ENCODE results near the gene APOBEC4.
"Not testable (repeated sequence)": the region's sequence is repeated elsewhere in the genome, so short reads cannot be mapped to it uniquely, and the experiment has no call there.

Gene APOBEC4

DNA sequence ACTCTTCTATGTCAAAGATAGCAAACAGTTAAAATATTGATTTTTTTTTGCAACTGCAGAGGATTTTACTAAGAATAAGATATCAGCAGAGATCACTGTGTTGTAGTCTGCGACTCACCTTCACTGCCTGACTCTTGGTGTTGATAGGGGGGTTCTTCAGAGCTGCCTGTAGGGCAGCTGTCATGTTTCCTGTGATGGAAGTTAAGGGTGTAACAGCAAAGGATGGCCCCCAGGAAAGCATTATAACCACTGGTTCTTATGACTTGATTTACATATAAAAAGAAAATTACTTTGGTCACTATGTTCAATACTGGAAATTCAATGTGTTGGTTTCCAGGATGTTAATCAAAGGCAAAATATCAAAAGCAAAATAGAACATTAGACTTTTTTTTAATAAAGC is 20.2 kb downstream of the APOBEC4 start:
- DNase-seq, result peak; percentile 53

DNA sequence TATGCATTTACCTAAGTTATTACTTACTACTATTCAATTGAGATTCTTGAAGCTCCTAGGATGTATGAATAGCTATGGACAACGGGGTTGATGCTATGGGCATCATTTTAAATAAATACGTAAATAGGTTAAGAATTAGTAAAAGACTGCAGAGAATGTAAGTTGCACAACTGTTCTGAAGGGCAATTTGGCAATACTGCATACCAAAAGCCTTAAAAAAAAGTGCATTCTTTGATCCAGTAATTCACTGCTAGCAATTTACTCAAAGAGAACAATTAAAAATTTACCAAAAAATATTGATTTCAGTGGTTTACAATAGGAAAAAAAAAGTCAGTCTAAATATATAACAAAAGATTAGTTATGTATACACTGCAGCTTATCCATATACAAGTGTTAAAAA is 21.0 kb downstream of the APOBEC4 start:
- DNase-seq, result no peak

DNA sequence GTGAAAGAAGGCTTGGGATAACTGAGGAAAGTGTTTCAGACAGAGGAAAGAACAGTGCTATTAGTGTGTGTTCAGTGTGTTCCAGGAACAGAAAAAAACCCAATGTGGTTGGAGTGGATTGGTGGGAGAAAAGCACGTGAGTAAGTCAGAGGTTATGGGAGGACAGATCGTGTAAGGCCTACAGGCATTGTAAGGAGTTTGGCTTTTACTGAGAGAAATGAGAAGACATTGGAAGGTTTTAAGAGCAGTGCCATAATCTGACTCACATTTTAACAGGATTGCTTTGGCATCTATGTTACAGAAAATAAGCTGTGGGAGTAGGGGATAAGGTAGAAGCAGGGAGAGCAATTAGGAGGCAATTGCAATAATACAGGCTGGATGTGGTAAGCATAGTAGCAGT is 22.4 kb downstream of the APOBEC4 start:
- no peak for DNase-seq

DNA sequence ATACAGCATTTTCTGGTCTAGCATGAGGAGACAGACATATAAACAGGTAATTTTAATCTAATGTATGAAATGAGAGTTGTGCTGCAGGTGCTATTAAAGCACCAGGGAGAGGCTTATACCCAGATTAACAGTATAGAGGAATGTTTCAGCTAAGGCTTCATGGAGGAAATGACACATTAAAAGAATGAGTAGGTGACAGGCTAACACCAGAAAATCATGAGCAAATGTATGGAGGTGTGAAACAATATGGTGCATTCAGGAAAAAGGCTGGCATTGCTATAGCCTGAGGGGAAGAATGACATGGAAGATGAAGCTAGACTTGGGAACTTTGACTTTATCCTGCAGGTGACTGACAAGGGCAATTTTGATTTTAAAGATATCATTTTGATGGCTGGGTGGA is 24.6 kb downstream of the APOBEC4 start:
- DNase-seq, result peak; percentile 44

DNA sequence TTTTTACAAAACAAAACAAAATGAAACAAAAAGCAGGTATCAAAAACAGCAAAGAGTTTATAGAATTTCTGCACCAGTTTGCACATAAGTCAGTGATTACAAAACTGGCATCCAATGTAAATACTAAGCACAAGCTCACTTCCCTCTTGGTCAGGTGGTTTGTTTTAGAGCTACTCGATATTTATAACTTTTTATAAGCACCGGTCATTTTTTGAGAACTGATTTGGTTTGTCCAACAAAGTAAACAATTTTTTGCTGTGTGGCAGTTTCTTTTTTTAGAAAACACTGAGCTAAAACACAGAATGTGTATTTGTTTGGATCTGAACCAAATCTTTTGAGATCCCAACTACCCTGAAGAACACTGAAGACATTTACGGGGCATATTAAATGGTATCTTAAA is 26.9 kb downstream of the APOBEC4 start:
- DNase-seq, result not testable (repeated sequence)

DNA sequence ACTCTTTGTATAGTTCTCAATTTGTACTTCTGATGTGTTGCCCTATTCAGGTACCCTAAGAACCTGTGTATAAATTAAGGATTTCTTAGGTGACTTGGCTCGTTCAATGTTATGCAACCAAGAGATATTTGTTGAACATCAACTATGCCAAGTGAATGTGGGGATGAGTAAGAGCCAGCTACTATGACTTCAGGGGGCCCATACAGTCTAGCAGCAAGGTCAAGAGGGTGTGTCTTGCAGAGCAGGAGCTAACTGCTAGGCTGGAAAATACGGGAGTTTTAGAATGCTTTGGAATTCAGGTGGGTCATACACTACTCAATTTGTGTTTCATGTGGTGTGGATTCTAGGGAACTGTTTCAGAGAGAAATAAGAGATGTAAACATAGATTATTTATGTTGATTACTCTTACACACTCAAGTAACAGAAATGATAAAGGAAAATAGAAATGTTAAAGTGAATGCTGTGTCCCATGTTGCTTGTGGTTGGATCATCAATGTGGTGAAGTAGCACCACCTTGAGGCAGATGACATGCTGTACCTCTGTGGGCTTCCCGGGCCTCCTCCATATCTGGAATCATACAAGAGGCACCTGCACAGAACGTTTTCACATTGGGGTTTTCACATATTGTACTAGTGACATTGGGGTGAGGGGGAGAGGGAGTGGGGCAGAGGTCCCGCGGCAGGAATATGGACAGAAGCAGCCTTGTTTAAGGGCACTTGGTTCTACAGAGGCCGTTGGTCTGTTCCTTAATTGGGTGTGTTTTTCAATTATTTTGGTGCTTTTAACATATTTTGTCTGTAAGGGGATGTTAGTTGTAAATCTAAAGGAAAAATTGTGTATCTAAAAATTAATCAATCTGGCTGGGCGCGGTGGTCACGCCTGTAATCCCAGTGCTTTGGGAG is 30.0 kb downstream of the APOBEC4 start:
- peak; percentile 59 for DNase-seq

DNA sequence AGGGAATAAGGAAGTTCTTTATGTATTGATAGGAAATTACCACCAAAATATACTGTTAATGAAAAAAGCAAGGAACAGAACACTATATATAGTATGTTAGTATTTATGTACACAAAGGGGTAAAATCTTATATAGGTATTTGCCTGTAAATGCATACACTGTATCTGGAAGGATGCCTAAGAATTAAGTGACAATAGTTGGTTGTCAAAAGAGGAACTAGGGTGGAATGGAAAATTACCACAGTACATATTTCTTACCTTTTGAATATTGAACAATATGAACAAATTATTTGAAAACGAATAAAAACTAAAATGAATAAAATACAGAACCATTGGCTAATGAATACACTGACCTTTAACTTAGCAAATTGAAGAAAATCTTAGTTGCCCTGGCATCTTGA is 31.1 kb downstream of the APOBEC4 start:
- no peak for DNase-seq

DNA sequence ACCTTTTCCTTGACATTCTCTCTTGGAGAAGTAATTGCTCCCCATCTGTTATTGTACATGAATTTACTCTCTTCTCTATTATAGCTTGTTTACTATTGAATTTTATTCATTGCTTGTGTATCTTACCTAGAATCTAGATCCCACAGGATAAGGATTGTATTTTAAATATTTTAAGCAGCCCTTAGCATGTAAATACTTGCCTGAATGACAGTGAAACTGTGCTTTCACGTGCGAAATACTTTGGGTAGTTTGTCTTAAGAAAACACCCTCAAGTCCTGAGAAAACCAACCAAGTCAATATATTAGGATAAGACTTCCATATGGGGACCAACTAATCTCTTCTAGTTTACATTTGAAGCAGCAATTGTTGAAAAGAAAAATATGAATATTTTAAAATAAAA is 32.8 kb downstream of the APOBEC4 start:
- no peak for DNase-seq

DNA sequence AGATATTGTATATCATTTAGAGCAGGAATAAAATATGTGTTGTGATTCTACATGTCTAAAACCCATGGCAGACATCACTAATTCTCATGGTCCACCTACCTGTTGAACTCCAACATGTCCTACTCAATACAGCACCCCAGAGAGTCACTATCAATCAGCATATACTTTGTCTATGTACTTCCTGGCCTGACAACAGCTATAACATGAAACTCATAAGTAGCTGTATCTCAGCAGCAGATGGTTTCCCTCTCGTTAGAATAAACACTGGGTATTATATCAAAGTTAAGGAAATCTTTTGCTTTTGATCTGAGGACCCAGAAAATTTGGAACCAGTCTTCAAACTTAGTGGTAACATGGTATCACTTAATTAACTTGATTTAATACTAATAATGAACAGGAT is 33.3 kb downstream of the APOBEC4 start:
- no peak for DNase-seq

DNA sequence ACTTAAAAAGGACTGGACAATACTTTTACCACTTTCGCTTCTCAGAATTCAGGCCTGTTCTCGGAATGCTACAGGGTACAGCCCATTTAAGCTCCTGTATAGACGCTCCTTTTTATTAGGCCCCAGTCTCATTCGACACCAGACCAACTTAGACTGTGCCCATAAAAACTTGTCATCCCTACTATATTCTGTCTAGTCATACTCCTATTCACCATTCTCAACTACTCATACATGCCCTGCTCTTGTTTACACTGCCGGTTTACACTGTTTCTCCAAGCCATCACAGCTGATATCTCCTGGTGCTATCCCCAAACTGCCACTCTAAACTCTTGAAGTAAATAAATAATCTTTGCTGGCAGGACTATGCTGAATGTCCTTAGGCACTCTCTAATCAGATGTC is 34.9 kb downstream of the APOBEC4 start:
- DNase-seq, result not testable (repeated sequence)

DNA sequence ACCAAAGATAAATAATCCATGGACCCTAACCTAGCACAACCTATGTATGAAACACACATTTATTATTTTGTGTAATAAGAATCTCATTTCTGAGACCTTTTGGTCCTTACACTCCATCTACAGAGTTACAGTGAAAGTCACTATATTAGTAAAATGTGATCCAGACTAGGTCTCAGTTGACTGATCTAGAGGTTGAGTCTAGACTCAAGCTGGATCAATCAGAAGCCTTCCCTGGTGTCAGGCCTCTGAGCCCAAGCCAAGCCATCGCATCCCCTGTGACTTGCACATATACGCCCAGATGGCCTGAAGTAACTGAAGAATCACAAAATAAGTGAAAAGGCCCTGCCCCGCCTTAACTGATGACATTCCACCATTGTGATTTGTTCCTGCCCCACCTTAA is 40.1 kb downstream of the APOBEC4 start:
- not testable (repeated sequence) for DNase-seq

DNA sequence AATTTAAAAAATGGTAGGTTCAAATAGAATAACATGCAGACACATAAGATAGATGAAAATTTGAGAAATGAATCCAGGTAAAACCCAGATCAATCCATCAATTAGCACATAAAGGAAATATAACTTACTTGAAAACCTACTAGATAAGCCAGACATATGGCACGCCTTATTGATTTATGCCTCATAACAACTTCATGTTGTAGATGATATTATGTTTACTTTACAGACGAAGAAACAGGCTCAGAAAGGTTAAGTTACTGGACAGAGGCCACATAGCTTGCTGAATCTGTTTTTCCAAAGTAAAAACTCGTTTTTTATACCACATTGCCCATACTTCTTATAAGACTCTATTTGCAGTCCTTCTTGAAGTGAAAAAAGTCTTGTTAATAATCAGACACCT is 40.7 kb downstream of the APOBEC4 start:
- DNase-seq, result no peak

DNA sequence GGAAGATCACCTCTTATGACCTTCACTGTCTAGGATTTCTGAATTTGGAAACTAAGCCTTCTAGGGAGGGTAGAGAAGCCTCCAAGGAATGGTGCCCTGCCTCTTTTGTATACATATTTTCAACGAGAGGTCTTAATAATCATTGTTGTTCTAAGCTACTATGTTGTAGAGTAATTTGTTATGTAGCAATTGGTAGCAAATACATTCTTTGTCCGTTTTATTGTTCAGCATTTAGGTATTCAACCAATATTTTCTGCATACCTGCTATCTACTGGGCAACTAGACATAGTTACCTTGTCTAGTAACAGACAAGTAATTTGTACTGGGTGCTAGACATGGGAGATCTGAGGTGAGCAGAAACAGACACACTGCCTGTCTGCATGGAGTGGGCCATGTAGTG is 42.1 kb downstream of the APOBEC4 start:
- no peak for DNase-seq

DNA sequence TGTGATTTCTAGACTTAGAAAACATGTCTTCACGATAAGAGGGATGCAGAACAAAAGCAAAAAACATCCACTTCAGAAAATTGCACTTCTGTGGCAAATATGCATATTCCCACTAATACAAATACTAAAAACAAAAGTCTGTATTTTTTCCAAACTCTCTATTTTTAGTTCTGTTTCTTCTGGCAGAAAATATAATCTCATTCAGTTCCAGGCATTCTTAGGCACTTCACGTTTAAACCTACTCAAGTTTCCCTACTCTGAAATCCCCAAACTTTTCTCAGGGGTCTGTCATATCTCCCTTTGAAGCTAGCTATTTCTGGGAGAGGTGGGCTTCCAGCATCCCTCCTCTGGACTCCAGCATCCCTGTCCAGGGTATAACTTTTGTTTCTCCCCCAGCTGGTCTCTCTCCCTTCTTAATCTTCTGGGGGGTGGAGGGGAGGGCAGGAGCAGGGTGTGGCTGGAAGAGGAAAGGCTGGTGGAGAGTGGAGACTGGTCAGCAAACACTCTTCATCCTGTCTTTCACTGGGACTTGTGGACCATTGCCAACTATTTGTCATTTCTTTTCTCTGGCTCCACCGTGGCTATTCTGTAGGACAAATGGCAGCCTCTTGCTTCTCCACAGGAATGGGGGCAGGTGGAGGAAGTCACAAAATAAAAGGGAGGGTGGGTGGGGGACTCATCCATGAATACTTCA is 43.2 kb downstream of the APOBEC4 start:
- DNase-seq, result no peak

DNA sequence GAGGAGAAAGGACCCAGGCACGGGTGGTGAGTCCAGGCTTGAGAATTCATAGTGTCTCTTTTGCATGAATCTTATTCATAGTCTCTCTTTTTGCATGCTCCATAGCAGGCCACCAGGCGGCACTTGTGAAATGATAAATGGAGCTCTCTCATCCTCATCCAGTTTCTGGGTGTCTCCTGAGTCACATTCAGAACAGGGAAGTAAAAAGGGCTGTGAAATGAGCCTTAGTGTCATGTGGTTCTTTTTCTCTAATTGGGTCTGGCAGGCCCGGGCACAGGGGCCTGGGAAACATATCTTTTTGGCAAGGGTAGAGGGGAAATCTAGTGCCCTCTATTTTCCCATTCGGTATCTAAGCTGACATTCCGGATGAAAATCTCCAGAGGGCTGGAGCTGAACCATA is 43.8 kb downstream of the APOBEC4 start:
- DNase-seq, result no peak

DNA sequence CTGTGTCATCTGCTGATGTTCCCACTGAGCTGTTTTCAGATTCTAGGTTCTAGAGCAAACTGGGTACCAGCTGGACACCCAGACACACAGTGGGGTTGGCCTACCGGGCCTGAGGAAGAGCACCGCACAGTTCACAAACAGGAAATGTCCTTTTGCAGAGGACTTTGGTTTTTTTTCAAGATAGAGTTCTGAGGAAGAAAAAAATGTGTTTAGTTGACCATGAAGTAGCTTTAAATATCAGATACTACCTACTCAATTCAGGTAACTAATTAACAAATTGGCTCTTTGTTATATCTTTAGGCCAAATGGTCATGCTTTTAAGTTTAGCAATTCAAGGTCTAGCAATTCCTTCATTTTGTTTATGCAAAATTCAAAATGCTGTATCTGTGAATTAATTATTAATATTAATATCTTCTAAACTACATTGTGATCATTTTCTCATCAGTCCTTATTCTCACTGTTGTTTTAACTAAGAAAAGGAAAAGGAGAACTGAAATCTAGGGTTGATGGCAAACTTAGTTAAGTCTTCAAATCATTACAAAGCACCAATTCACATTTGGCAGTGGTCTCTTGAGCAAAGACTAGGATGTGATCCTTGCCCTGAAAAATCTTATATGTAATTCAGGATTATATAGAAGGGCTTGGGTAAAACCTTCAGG is 45.7 kb downstream of the APOBEC4 start:
- no peak for DNase-seq

DNA sequence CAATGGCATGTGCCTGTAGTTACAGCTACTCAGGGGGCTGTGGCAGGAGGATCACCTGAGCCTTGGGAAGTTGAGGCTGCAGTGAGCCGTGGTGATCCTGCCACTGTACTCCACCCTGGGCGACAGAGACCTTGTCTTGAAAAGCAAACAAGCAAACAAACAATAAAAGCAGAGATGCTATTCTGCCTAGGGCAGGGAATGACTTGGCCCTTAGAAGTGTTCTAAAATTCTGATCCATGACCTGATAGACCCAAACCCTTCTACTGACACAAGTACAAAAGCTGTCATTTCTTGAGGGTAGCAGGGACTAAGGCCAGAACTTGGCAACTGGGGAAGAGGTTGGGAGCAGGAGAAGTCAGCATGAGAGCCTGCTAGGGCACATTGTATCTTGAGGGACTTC is 47.2 kb downstream of the APOBEC4 start:
- DNase-seq, result no peak

DNA sequence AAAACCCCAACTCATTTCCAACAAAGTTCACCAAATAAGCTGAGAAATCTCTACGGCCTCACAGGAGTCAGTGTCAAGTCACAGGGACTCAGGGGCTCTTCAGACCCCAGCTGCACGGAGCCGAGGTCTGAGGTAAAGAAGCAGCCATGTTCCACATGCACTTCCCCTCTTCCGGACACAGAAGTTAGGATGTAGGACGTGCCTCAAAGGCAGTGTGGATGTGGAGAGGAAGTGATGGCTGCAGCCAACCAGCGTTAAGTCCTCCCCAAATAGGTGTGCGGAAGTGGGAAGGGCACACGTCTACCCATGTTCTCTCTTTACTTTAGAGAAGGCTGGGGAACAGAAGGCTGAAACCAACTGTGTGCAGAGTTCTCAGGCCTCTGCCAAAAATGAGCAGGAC is 48.3 kb downstream of the APOBEC4 start:
- no peak for DNase-seq

DNA sequence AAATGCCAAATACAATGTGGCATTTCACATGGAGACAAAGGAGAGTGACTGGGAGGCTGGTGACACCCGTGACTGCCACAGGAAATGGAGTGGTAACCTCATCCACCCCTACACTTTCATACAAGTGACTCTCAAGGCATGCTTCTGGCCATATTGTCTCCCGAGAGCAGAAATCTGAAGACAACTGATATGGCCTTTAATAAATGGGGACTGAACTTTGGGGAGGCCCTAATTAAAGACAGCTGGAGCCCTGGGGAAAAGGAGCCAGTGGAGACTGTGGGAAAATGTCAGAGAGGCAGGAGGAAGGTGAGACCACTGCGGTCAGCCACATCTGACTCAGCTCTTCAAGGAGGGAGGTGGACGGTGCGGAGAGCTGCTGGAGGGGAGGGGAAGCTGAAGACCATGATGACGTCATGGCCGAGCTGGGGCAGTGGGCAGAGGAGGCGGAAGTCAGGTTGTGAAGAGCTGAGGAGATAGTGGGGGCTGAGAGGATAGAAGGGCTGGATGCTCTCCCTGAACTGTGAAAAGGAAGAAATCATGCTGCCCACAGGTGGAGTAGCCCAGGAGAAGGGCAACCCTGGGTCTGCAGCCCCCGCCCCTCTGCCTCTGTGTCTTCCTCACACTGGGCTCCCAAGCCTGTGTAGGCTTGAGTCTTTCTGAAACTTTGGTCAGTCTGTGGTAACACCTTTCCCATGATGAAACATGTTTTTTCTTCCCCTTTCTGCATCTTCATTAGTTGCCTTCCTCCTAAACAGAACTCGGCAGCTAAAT is 48.9 kb downstream of the APOBEC4 start:
- DNase-seq, result no peak

DNA sequence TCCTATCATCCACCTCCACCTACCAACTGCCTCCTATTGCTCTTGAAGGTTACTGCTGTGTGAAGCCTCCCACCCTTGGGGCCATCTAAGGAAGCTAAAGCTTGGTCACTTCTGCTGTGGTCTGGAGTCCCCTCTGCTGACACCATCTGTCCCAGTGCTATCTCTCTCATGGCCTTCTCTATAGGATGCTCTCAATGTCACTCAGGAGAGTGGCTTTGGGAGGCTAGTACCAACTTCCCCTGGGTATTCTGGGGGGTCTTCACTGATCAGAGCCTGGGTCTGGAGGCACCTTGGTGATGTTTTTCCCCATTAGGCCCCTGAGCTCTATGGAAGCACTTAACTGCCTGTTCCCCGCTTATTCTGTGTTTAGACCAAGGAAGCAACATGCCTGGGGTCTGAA is 50.6 kb downstream of the APOBEC4 start:
- no peak for DNase-seq

DNA sequence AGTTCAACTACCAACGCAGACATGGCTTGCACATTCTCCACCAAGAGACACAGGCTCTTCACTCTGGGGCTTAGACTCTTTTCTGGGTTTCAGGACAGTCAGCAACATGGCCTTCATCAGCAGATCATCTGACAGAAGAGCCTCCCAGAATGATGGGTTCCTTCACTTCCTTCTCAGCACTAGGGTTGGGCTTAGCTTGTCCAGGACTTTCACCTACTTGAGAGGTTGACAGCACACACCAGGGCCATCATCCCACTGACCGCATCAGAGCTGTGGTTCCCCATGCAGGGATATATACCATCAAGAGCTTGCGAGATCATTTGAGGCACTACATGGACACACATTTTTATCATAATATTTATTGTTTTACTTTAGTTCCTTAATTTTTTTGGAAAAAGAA is 52.5 kb downstream of the APOBEC4 start:
- no peak for DNase-seq

DNA sequence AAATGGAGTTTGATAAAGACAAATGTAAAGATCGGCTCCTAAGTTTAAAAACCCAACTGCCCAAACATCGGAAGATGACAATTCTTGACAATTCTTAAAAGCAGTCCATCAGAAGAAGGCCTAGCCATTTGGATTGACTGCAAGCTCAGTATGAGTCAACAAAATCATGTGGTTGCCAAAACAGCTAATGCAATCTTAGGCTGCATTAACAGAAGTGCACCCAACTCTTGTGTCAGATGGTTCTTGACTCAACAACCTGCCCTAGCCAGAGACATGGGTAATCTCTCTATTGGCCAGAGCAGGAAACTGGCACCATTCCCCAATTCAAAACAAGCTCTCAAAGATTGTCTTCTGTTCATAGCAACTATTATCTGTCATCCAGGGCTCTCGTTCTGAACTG is 53.0 kb downstream of the APOBEC4 start:
- peak; percentile 26 for DNase-seq

DNA sequence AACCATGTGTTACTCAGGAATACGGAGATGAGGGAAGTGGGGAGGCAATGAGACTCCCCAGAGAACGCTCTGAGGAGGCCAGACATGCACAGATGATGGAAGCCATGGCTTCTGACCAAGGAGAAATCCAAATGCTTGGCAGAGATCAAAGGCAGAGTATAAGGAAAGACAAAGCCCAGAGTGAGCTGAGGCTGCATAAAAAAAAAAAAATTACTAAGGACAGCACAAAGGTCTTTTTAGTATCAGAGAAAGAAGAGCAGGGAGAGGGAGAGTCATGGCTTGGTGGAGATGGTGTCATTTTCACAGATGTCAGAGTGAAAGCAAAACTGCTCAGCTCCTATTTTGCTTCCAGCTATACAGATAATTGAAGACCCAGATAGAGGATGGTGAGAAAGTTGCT is 54.7 kb downstream of the APOBEC4 start:
- DNase-seq, result peak; percentile 32

All from activated CD4-positive, alpha-beta T cell treated with anti-CD3 and anti-CD28 coated beads, Interleukin-10, Interleukin-2, amounts not matched to agents 100 ng/mL and 50 ng/mL, durations not matched to agents 16 hours and 8 hours (primary cell).